ENCODE results near the gene BLVRB.

DNA sequence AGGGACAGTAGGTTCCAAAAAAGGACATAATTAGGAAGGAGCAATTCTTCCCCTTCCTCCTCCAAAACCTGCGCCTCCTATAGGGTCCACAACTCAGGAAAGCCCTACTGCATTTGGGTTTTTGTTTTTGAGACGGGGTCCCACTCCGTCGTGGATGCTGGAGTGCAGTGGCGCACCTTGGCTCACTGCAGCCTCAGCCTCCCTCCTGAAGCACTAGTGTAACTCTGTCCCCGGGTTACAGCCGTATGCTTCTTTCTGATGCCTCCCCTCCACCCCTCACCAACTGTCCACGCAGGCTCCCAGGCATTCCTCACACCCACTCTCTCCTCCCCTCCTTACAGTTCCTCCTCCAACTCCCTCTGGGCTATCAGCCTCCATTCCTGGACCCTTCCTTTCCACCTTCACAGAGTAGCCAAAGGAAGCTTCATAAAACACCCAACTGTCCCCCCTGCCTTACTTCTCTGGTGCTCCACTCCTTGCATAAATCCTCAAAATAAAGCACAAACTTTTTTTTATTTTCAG, 19.2 kb downstream of the BLVRB start:
- TF ChIP-seq ZMAT4 (CRISPR knock-in tag; IDR thresholded peaks at IDR 0.05): no peak
- TF ChIP-seq, protein P1, sequence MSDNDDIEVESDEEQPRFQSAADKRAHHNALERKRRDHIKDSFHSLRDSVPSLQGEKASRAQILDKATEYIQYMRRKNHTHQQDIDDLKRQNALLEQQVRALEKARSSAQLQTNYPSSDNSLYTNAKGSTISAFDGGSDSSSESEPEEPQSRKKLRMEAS (CRISPR knock-in tag; IDR thresholded peaks at IDR 0.05): no peak
- no peak for TF ChIP-seq SOX15 (CRISPR knock-in tag; IDR thresholded peaks at IDR 0.05)
- TF ChIP-seq ZNF263 (CRISPR knock-in tag; IDR thresholded peaks at IDR 0.05; ENCODE audit: low read depth): no peak
- TF ChIP-seq CTCF (IDR thresholded peaks at IDR 0.05): no peak
- no peak for TF ChIP-seq JAZF1 (CRISPR knock-in tag; IDR thresholded peaks at IDR 0.05)
- TF ChIP-seq NR2C2 (CRISPR knock-in tag; IDR thresholded peaks at IDR 0.05): no peak
- TF ChIP-seq NR3C1 (CRISPR knock-in tag; conservative IDR thresholded peaks at IDR 0.05; ENCODE audit: low read depth): no peak
- no peak for TF ChIP-seq E2F1 (CRISPR knock-in tag; IDR thresholded peaks at IDR 0.05)
- TF ChIP-seq MLX (CRISPR knock-in tag; IDR thresholded peaks at IDR 0.05): no peak
- TF ChIP-seq, protein P2, sequence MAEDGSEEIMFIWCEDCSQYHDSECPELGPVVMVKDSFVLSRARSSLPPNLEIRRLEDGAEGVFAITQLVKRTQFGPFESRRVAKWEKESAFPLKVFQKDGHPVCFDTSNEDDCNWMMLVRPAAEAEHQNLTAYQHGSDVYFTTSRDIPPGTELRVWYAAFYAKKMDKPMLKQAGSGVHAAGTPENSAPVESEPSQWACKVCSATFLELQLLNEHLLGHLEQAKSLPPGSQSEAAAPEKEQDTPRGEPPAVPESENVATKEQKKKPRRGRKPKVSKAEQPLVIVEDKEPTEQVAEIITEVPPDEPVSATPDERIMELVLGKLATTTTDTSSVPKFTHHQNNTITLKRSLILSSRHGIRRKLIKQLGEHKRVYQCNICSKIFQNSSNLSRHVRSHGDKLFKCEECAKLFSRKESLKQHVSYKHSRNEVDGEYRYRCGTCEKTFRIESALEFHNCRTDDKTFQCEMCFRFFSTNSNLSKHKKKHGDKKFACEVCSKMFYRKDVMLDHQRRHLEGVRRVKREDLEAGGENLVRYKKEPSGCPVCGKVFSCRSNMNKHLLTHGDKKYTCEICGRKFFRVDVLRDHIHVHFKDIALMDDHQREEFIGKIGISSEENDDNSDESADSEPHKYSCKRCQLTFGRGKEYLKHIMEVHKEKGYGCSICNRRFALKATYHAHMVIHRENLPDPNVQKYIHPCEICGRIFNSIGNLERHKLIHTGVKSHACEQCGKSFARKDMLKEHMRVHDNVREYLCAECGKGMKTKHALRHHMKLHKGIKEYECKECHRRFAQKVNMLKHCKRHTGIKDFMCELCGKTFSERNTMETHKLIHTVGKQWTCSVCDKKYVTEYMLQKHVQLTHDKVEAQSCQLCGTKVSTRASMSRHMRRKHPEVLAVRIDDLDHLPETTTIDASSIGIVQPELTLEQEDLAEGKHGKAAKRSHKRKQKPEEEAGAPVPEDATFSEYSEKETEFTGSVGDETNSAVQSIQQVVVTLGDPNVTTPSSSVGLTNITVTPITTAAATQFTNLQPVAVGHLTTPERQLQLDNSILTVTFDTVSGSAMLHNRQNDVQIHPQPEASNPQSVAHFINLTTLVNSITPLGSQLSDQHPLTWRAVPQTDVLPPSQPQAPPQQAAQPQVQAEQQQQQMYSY (CRISPR knock-in tag; IDR thresholded peaks at IDR 0.05): no peak
- TF ChIP-seq ESRRA (CRISPR knock-in tag; IDR thresholded peaks at IDR 0.05; ENCODE audit: borderline replicate concordance): no peak
